Umbilical cord (tissue), 2 donors: ENCODE measurements around the gene GALNT17. TPM values are rescaled to one million over a fixed set of nuclear protein-coding genes. Genes with fewer than 3 reads are reported as not detected.
A peak's percentile ranks its signal among the peaks of the same experiment; 100 is the strongest.
"Not testable (repeated sequence)": the region's sequence is repeated elsewhere in the genome, so short reads cannot be mapped to it uniquely, and the experiment has no call there.

Experiments used
- DNase-seq: peaks from one replicate; pipeline ENCODE4 v3.0.0-alpha.2; 2015; ENCODE audit warnings: low spot score
- total RNA-seq: library from RNA; depleted of rRNA; stranded (reverse); fragments of >200 nt; gene quantifications from one replicate; pipeline ENCODE4 v1.2.3, GENCODE V29; 2014; ENCODE audit warnings: low replicate concordance; ENCODE audit not compliant: insufficient read depth

GALNT17 gene
- total RNA-seq, 1 donor from 2014 or later, result 3.9 TPM

DNA sequence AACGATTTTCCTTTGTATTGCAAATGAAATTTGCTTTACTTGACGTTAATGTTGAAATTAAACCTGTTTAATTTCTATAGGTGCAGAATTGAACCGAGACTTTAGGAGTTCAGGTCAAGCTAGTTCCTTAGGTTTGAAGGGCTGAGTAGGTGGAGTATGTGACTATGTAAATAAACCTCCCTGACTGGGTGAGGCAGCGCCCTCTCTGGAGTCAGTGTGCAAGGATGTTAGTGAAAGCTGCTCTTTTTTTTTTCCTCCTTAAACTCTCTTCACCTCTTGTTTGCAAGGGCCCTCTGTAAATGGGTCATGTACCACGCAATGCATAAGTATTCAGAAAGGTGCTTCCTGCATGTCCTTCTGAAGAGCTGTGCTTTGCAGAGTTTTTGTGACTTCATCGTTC is 33.8 kb downstream of the GALNT17 start:
- no peak for DNase-seq

DNA sequence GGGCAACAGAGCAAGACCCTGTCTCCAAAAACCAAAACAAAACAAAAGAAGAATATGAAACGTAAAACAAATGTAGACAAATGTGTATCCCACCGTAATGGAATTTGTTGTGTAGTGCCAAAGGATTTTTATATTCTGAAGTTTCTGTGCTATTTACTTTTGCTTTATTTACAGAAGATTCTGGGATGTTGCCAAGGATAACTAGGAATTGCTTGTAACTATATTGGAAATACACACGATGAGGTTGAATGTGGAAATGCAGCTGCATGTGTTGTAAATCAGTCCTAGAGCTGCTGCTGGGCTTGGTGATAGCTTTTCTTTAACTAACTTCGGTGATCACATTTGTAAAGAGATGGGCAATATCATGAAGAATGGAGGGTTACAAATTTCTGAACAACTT is 39.5 kb downstream of the GALNT17 start:
- DNase-seq, result no peak

DNA sequence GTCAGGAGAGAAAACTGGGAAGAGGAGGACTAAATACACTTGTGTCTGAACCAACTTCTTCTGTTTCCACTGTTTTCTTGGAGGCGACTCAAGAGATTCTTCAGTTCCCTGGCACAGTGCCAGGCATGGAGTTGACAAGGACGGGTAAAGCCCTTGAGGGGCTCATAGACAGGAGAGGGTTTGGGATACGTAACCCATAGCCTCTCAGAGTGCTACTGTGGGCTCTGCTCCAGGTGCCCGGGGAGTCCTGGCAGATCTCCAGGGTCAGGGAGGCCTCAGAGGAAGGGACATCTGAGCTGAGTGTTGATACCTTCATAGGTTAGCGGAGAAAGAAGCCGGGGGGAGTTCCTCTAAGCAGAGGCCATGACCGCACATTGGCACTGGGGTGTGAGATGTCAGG is 42.0 kb downstream of the GALNT17 start:
- DNase-seq, result no peak

DNA sequence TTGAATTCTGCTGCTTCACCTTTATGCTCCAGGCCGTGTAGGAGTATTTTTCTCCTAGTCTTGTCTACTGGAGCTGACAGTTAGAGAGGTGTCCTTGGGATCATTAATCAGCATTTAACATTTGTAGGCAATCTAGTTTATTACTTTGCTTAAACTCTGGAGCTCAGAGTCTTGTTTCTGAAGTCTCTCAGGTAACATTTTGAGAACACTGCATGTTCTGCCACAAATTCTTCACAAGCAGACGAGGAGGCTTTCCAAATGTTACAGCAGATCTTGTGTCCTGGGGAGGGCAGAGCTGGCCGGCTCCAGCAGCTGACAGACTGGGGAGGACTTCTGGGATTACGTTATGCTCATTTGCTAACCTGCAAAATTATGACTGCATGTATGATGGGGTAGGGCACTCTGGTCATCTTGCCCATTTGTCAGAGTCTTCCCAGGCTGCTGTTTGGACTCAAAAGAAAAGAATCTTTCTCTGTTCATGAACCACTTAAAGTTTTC is 50.5 kb downstream of the GALNT17 start:
- no peak for DNase-seq

DNA sequence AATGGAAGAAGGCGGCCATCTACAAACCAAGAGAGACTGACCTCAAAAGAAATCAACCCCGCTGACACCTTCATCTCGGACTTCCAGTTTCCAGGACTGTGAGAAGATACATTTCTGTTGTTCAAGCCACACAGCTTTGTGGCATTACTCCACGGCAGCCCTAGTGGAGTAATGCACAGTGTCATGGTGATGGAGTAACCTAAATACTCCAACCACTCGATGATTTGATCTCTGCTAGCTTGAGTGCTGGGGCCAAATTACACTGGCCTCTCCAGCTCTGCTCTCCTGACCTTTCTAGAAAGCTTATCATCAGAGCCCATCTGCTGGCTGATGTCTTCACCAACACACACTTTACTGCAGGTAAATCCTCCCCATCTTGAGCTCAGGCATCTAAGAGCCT is 52.2 kb downstream of the GALNT17 start:
- no peak for DNase-seq

DNA sequence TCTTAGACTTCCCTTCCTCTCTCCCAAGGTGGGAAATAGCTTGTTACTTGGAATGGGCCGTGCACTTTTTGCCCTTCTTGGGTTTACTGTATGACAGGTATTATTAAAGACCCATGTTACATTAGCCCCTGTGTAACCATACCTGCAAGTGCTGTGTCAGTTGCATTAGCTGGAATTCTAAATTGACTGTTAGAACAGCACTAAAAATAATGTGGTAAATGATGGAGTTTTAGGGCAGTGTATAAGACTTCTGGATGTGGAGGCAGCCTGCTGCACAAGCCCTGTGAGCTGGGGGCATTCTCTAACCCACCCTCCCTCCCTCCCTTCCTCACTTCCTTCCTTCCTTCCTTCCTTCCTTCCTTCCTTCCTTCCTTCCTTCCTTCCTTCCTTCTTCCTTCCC is 52.7 kb downstream of the GALNT17 start:
- DNase-seq, result no peak

DNA sequence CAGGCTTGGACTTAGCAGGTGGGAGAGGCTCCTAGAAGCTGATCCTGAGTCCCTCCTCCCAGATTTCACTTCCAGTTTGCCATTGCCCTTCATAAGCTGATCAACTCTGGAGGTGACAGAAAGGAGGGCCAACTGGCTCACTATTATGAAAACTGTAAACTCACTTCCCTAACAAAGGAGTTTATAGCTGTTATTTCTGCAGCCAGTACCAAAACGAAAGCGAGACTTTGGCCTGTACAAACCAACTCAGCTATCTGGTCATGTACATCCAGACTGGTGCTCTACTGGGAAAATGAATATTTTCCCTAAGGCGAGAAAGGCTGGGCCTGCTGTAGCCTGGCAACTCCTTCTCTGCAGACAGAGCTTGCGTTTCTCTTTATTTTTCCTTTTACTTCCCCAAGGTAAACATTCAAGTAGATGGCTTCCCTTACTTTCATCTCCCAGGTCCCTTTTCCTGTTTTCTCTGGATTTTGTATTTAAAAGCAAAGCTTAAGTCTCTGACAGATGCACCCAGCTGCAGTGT is 54.7 kb downstream of the GALNT17 start:
- no peak for DNase-seq

DNA sequence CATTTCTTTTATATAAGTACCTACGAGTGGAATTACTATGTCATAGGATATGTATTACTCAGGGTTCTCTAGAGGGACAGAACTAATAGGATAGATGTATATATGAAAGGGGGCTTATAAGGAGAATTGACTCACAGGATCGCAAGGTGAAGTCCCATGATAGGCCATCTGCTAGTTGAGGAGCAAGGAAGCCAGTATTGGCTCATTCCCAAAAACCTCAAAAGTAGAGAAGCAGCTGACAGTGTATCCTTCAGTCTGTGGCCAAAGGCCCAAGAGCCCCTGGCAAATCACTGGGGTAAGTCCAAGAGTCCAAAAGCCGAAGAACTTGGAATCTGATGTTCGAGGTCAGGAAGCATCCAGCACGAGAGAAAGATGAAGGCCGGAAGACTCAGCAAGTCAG is 59.8 kb downstream of the GALNT17 start:
- DNase-seq, result no peak

DNA sequence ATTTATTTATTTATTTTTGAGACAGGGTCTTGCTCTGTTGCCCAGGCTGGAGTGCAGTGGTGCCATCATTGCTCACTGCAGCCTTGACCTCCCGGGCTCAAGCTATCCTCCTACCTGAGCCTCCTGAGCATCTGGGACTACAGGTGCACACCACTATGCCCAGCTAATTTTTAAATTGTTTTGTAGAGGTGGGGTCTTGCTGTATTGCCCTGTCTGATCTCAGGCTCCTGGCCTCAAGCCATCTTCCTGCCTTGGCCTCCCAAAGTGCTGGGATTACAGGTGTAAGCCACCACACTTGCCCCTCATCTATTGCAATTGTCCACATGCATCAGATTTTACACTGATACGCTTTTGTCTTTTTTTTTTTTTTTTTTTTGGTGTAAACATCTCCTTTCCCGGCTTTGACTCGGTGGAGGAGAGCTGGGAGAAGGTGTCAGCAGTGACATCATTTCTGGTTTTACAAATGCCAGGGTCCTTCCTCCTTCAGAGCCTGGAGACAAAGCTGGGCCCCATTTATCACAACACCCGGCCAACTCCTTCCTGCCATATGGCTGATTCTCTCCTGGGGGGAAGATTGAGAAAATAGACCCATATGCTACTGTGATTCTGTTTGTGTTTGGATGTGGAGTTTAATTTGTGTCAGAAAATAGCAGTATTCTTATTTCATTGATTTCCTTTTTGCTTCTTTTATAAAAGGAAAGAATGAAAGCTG is 61.3 kb downstream of the GALNT17 start:
- no peak for DNase-seq

DNA sequence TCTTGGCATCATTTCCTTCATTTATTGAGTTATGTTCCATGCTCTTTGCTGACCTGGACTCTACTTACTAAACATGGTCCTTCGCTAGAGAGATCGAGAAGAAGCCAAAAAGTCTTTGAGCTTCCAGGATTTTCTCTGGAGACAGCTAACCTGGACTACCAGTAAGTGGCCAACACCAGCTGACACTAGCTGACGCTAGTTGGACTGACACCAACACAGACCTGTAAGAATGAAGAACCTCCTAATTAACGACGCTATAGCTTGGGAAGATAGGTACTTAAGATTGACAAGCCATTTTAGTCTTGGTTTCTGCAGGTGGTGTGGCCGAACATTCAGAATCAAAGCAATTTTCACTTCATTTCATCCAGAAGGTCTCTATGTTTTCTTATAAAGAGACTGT is 66.4 kb downstream of the GALNT17 start:
- DNase-seq, result no peak

DNA sequence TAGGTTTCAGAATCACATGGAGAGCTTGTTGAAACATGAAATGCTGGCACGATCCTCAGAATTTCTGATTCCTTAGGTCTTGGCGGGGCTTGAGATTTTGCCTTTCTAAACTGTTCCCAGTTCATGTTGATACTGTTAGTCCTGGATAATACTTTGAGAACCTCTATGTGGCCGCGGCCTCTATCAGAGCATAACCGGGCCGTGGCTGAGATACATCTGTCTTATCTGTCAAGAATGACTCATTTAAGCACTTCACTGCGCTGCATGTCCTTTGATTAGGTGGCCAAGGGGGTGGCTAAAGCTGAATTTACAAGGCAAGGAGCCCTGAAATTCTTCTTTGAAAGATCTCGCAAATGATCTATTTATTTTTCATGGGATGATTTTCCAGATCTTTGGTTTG is 66.9 kb downstream of the GALNT17 start:
- peak; percentile 93 for DNase-seq

DNA sequence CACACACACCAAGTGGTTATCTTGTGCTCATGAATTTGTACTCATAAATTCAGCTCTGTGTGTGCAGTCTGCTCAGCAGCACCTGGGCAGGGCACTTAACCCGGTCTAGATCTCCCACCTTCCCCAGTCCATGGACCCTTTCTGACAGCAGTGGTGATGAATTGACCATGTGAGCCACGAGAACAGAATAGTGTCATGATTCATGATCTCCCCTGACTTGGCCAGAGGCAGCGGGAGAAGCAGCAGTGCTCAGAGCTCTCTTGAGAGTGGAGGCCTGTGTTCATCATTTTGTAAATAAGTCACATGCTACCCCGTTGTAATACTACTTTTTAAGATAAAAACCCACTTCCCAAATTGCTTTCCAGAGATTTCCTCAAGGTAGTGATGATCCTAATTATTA is 74.2 kb downstream of the GALNT17 start:
- DNase-seq, result no peak

DNA sequence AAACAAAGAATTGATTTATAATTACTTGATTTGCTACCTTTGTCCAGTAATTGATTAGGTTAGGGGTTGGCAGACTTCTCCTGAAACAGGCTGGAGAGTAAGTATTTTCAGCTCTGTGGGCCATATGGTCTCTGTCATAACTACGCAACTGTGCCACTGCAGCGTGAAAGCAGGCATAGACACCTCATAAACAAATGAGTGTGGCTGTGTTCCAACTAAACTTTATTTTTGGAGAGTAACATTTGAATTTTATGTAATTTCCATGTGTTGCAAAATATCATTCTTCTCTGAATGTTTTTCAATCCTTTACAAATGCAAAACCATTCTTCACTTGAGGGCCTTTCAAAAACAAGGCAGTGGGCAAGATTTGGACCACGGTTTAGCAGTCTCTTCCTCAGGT is 76.9 kb downstream of the GALNT17 start:
- peak; percentile 23 for DNase-seq

DNA sequence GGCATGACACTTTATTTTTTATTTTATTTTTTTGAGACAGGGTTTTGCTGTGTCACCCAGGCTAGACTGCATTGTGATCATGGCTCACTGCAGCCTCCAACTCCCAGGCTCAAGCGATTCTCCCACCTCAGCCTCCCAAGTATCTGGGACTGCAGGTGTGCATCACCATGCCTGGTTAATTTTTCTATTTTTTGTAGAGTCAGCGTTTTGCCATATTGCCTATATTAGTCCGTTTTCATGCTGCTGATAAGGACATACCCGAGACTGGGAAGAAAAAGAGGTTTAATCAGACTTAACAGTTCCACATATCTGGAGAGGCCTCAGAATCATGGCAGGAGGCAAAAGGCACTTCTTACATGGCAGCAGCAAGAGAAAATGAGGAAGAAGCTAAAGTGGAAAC is 77.5 kb downstream of the GALNT17 start:
- DNase-seq, result not testable (repeated sequence)

DNA sequence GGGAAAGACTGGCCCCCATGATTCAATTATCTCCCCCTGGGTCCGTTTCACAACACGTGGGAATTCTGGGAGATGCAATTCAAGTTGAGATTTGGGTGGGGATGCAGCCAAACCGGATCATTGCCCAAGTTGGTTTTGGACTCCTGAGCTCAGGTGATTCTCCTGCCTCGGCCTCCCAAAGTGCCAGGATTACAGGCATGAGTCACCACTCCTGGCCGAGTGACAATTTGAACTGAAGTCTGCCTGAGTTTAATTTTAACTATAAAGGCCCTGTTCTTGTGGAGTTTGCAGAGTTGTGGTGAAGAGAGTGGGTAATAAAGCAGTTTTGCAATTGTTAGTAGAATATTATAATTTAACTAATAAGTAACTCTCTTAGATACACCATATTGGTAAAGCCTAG is 78.3 kb downstream of the GALNT17 start:
- DNase-seq, result no peak

DNA sequence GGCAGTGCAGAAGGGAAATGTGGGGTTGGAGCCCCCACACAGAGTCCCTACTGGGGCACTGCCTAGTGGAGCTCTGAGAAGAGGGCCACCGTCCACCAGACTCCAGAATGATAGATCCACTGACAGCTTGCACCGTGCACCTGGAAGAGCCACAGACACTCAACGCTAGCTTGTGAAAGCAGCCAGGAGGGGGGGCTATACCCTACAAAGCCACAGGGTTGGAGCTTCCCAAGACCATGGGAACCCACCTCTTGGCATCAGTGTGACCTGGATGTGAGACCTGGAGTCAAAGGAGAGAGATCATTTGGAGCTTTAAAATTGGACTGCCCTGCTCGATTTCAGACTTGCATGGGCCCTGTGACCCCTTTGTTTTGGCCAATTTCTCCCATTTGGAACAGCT is 80.5 kb downstream of the GALNT17 start:
- DNase-seq, result not testable (repeated sequence)

DNA sequence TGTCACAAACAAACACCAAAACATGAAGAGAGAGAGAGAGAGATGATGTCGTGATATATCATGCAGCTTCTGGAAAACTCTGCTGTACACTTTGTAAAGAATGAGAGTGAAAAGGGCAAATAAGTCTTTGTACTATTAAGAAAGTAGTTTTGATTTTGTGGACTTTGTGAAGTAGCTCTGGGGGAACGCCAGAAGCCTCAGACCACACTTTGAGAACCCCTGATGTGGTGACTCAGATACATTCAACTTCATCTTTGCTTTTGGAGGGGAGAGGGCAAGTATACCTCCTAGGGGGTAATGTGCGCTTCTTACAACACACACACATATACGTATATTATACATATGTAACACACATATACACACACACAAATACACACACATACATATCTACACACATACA is 84.3 kb downstream of the GALNT17 start:
- no peak for DNase-seq

DNA sequence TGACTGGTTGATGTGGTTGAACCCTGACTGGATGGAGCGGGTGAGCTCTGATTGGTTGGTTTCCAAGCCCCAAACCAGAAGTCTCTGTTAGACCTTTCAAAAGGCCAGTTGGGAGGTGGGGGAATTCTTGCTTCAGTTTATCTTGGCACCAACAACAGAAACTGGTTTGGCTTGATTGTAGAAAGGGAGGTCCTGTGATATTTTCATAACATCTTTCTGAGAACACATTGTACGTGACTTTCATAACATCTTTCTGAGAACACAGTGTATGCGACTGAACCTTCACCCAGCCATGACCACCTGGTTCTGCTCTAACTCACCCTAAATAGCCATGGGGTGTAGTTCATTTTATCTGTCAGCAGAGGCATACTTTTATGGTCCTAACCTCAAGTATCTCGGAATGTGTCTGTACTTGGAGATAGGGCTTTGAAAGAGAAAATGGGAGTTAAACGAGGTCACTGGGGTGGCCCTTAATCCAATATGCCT is 88.3 kb downstream of the GALNT17 start:
- DNase-seq, result peak; percentile 32

DNA sequence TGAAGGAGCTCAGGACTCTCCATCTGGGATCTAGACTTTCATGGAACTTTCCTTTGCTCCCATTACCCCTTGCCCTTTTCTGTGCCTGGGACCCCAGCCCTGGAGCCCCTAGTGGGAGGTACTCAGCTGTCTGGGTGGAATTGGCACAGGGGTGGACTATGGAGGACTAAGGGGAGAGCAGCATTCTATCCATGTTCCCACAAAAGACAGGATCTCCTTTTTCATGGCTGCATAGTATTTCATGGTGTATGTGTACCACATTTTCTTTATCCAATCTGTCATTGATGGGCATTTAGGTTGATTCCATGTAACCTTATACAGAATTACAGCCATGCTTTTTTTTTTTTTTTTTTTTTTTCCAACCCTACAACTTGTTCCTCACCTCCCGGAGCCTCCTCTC is 89.1 kb downstream of the GALNT17 start:
- no peak for DNase-seq

DNA sequence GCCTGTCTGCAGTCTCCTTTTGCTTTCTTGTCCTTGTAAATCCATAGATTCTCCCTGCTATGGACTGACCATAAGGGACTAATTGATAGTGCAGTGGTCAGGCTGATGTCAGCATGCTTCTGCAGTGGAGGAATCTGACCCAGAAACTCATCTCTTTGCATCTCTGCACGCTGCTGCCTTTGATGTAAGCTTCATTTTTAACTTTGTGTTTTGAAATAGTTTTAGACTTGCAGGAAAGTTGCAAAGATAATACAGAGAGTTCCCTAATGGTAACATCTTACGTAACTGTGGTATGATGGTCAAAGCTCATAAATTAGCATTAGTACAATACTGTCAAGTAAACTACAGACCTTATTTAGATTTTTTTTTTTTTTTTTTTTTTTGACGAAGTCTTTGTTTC is 89.6 kb downstream of the GALNT17 start:
- DNase-seq, result peak; percentile 45

DNA sequence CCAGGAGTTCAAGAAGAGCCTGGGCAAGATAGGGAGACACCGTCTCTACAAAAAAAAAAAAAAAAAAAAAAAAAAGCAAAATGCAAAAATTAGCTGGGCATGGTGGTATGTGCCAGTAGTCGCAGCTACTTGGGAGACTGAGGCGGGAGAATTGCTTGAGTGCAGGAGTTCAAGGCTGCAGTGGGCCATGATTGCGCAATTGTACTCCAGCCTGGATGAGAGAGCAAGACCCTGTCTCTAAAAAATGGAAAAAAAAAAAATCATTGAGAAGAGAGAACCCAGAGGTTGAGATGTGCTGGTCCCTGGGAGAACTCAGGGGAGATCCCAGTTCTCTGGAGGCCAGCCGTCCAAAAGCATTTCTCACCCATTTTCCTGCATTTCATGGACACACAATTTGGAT is 95.2 kb downstream of the GALNT17 start:
- no peak for DNase-seq

DNA sequence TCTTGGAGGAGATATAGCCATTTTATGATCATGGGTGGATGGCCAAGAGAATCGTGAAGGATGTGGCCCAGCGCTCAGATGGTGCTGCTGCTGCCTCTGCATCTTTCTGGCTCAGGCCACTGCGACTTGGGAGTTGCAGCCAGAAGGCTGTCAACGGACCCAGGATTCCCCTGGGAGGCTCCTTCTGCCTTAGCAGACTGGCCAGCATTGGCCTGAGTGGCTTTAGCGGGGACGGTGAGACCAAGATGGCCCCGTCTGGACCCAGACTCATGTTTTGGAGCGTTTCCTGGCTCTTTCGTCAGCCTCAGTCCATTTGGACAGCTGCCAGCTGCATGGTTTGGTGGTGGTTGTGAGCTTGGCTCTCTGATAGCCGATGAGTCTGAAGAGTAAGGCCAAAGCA is 97.2 kb downstream of the GALNT17 start:
- no peak for DNase-seq

DNA sequence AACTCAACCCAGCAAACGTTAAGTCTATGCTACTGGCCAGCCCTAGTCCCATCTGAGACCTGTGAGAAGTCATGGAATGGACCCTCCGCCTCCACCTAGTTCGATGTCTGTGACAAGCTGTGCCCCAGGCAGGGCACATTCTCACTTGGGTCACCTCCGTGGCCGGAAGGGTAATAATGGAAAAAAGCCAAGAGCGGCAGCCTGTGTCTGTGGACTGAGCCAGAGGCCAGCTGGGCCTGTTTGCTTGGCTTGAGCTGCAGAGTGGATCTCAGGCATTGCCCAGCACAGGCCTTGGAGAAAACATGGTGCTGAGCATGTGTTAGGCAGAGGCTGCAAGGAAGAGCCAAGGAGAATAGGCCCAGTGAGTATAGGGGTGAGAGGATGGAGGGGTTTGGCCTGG is 97.8 kb downstream of the GALNT17 start:
- no peak for DNase-seq

DNA sequence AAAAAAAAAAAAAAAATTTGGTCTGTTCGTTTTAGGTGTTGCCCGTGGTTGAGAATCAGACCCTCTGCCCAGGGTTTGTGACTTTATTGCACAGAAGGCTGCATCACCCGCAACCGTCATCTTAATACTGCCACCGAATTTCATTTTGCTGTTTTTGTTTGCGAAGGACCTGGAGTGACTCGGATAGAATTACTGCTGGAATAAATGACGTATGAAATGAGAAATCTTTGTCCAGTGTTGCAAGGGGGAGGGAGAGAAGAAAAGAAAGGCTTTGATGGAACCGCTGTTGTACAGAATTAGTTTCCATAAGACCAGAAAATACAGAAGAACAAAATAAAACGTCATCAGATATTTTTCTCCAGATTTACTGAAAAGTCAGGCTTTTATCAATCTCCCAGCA is 103.3 kb downstream of the GALNT17 start:
- no peak for DNase-seq
